ENCODE data around the gene RFTN1.

GRCh38 chr3:16295298-16295890 lies 218.1 kb downstream of the RFTN1 start:
- no peak for TF ChIP-seq CTCF (IDR thresholded peaks at IDR 0.05; ENCODE audit: low read depth, low read length, poor library complexity, severe bottlenecking)
- no peak for TF ChIP-seq EZH2phosphoT487 (IDR thresholded peaks at IDR 0.05; ENCODE audit: borderline replicate concordance, low read length)

Data from DOHH2 (cell line).